HFFc6 (cell line): Measurements from ENCODE around the gene CHST2. TPM values are rescaled to one million over a fixed set of nuclear protein-coding genes. Genes with fewer than 3 reads are reported as not detected.

Experiments used
- DNase-seq: peaks from one replicate; pipeline ENCODE4 v3.0.0-alpha.2; 2018
- H3K27ac Mint-ChIP-seq: 2 replicates; pipeline ENCODE4 v1.8.0; 2020; ENCODE audit warnings: mild to moderate bottlenecking, mixed read lengths
- H3K27me3 Mint-ChIP-seq: 2 replicates; pipeline ENCODE4 v1.8.0; 2021; ENCODE audit warnings: mild to moderate bottlenecking, moderate library complexity, mixed read lengths; ENCODE audit not compliant: insufficient read depth
- H3K36me3 Mint-ChIP-seq: 2 replicates; pipeline ENCODE4 v1.8.0; 2021; ENCODE audit warnings: low read depth, mixed read lengths
- H3K4me1 Mint-ChIP-seq: 2 replicates; pipeline ENCODE4 v1.8.0; 2020; ENCODE audit warnings: low read depth, mixed read lengths
- H3K4me3 Mint-ChIP-seq: 2 replicates; pipeline ENCODE4 v1.8.0; 2020; ENCODE audit warnings: mild to moderate bottlenecking, moderate library complexity, mixed read lengths
- H3K9me3 Mint-ChIP-seq: 2 replicates; pipeline ENCODE4 v1.8.0; 2020; ENCODE audit warnings: mild to moderate bottlenecking, mixed read lengths
- CTCF ChIP-seq: fragments of 200-600 bp; sonication (generic); IDR thresholded peaks from 2 replicates; pipeline ENCODE4 v1.5.0; 2021; ENCODE audit warnings: antibody characterized with exemption, mild to moderate bottlenecking
- total RNA-seq, 6 experiments: library from RNA; stranded (reverse); fragmentation: NEBNext Ultra II Directional; extraction: Animal tissue kit (Norgen Biotek cat#: 25700); gene quantifications; 2 replicates in 1 of 6; 3 replicates in 5 of 6; pipeline ENCODE4 v1.2.3, GENCODE V29; 2021

The CHST2 gene
- total RNA-seq, 6 experiments from 2014 or later: 2.6 to 4.3 (median 3.8) TPM

GRCh38 chr3:143128227-143128955, 8.8 kb downstream of the CHST2 start:
- Mint-ChIP-seq H3K9me3 (no peaks in the 10 kb centered on the region), H3K36me3 (no peaks in the 10 kb centered on the region), H3K27me3 (peaks cover 6% of the 10 kb centered on the region), H3K4me3 (no peak overlapping the region), H3K27ac (no peak overlapping the region), H3K4me1 (peaks cover 32% of the 10 kb centered on the region)
- TF ChIP-seq CTCF: no peak
- no peak for DNase-seq

GRCh38 chr3:143132246-143132980, 12.8 kb downstream of the CHST2 start:
- Mint-ChIP-seq H3K27ac (no peak overlapping the region), H3K4me1 (peaks cover 42% of the 10 kb centered on the region), H3K27me3 (peaks cover 4% of the 10 kb centered on the region), H3K9me3 (no peaks in the 10 kb centered on the region), H3K4me3 (no peak overlapping the region), H3K36me3 (no peaks in the 10 kb centered on the region)
- DNase-seq: no peak
- TF ChIP-seq CTCF: no peak

- H3K4me3 Mint-ChIP-seq: no peak overlapping the region; the same call in 1 of the 2 replicates
- TF ChIP-seq CTCF: peak; percentile 25; the same call in 1 of the 2 replicates
- no peaks in the 10 kb centered on the region for H3K9me3 Mint-ChIP-seq
- H3K27ac Mint-ChIP-seq: no peak overlapping the region
- H3K27me3 Mint-ChIP-seq: peaks cover 4% of the 10 kb centered on the region
- H3K36me3 Mint-ChIP-seq: no peaks in the 10 kb centered on the region
- peaks cover 43% of the 10 kb centered on the region for H3K4me1 Mint-ChIP-seq
- DNase-seq: no peak
Observed at GRCh38 chr3:143134471-143134870, 14.9 kb downstream of the CHST2 start.

GRCh38 chr3:143135150-143135549, 15.6 kb downstream of the CHST2 start:
- TF ChIP-seq CTCF: no peak; the same call in 1 of the 2 replicates
- H3K9me3 Mint-ChIP-seq: no peaks in the 10 kb centered on the region
- H3K4me3 Mint-ChIP-seq: peak overlapping the region; percentile 51
- H3K4me1 Mint-ChIP-seq: peaks cover 50% of the 10 kb centered on the region
- H3K36me3 Mint-ChIP-seq: no peaks in the 10 kb centered on the region
- DNase-seq: peak; percentile 96
- H3K27me3 Mint-ChIP-seq: peaks cover 4% of the 10 kb centered on the region; the same call in 1 of the 2 replicates
- peak overlapping the region; percentile 76 for H3K27ac Mint-ChIP-seq

GRCh38 chr3:143137435-143138036, 18.0 kb downstream of the CHST2 start:
- TF ChIP-seq CTCF: no peak
- Mint-ChIP-seq H3K4me3 (no peak overlapping the region), H3K27ac (no peak overlapping the region), H3K36me3 (peaks cover 4% of the 10 kb centered on the region; the same call in 1 of the 2 replicates), H3K9me3 (no peaks in the 10 kb centered on the region), H3K4me1 (peaks cover 58% of the 10 kb centered on the region), H3K27me3 (no peaks in the 10 kb centered on the region; the same call in 1 of the 2 replicates)
- no peak for DNase-seq
